Adrenal gland (tissue), 5 donors: ENCODE results near the gene MTR.

Experiments used
- CTCF ChIP-seq, 6 experiments: fragments of 450-650 bp in 4 of 6; fragments of 200-600 bp in 2 of 6; sonication (generic) in 1 of 6; IDR thresholded peaks; 1 replicate in 5 of 6; 2 replicates in 1 of 6; pipeline versions ENCODE4 v1.5.1 to v1.8.0; 2016 to 2021; ENCODE audit warnings: antibody characterized with exemption in 6 of 6, mild to moderate bottlenecking in 2 of 6, moderate library complexity in 1 of 6
- POLR2A ChIP-seq, 2 donors: fragments of 450-650 bp; IDR thresholded peaks; one replicate each; pipeline ENCODE4 v1.6.1; 2017; ENCODE audit warnings: antibody characterized with exemption in 2 of 2, mild to moderate bottlenecking in 2 of 2, moderate library complexity in 1 of 2
- donor health status: DM: no; HTN: no; CAD: no.

- TF ChIP-seq CTCF (IDR thresholded peaks at IDR 0.05) (no peak), POLR2A (IDR thresholded peaks at IDR 0.05) (no peak)
These were observed 26.1 kb downstream of the MTR start for GRCh38 chr1:236821091-236821627.
